Activated naive CD8-positive, alpha-beta T cell treated with anti-CD3 and anti-CD28 coated beads, Interleukin-2, amount 50 U/mL, for 24 hours (primary cell): Measurements from ENCODE around the gene IDI2.
"Not testable (repeated sequence)": the region's sequence is repeated elsewhere in the genome, so short reads cannot be mapped to it uniquely, and the experiment has no call there.

Source experiments
- ATAC-seq: fragments of 150-1000 bp; cut with Tn5 transposase; one replicate; pipeline ENCODE4 v1.10.0; 2021
- DNase-seq: peaks from one replicate; pipeline ENCODE4 v3.0.0; 2021
- H3K27ac Mint-ChIP-seq: one replicate; pipeline ENCODE4 v1.8.0; 2021; ENCODE audit warnings: mild to moderate bottlenecking, mixed read lengths
- H3K27me3 Mint-ChIP-seq: one replicate; pipeline ENCODE4 v1.8.0; 2021; ENCODE audit warnings: mixed read lengths
- H3K36me3 Mint-ChIP-seq: one replicate; pipeline ENCODE4 v1.8.0; 2021; ENCODE audit warnings: low read depth, mixed read lengths
- H3K4me1 Mint-ChIP-seq: one replicate; pipeline ENCODE4 v1.8.0; 2021; ENCODE audit warnings: mixed read lengths
- H3K4me3 Mint-ChIP-seq: one replicate; pipeline ENCODE4 v1.8.0; 2021; ENCODE audit warnings: mild to moderate bottlenecking, moderate library complexity, mixed read lengths
- H3K9me3 Mint-ChIP-seq: one replicate; pipeline ENCODE4 v1.8.0; 2021; ENCODE audit warnings: mixed read lengths

Gene IDI2

GRCh38 chr10:1036341-1036791 is 10.7 kb upstream of the IDI2 start:
- ATAC-seq, result peak; percentile 63
- DNase-seq, result no peak
- Mint-ChIP-seq H3K4me3 (no peak overlapping the region), H3K27ac (peak overlapping the region; percentile 35), H3K27me3 (no peaks in the 10 kb centered on the region), H3K4me1 (peaks cover 2% of the 10 kb centered on the region), H3K9me3 (no peaks in the 10 kb centered on the region), H3K36me3 (peaks cover 24% of the 10 kb centered on the region)

GRCh38 chr10:1035201-1035600 is 9.5 kb upstream of the IDI2 start:
- DNase-seq, result no peak
- peaks cover 15% of the 10 kb centered on the region for H3K36me3 Mint-ChIP-seq
- H3K4me3 Mint-ChIP-seq, result no peak overlapping the region
- H3K27me3 Mint-ChIP-seq, result no peaks in the 10 kb centered on the region
- ATAC-seq, result no peak
- H3K4me1 Mint-ChIP-seq, result peaks cover 2% of the 10 kb centered on the region
- no peaks in the 10 kb centered on the region for H3K9me3 Mint-ChIP-seq
- no peak overlapping the region for H3K27ac Mint-ChIP-seq

- DNase-seq (no peak), ATAC-seq (no peak)
- Mint-ChIP-seq H3K27me3 (no peaks in the 10 kb centered on the region), H3K27ac (no peak overlapping the region), H3K9me3 (no peaks in the 10 kb centered on the region), H3K4me3 (no peak overlapping the region), H3K4me1 (peaks cover 2% of the 10 kb centered on the region), H3K36me3 (peaks cover 12% of the 10 kb centered on the region)
Measured at GRCh38 chr10:1034758-1035157, 9.1 kb upstream of the IDI2 start.

- Mint-ChIP-seq H3K27ac (no peak overlapping the region), H3K36me3 (peaks cover 14% of the 10 kb centered on the region), H3K4me3 (no peak overlapping the region), H3K4me1 (peaks cover 2% of the 10 kb centered on the region), H3K9me3 (no peaks in the 10 kb centered on the region), H3K27me3 (no peaks in the 10 kb centered on the region)
- DNase-seq, result no peak
- ATAC-seq, result no peak
Measured at GRCh38 chr10:1033601-1034000, 7.9 kb upstream of the IDI2 start.

GRCh38 chr10:1029838-1030237 is 4.2 kb upstream of the IDI2 start:
- Mint-ChIP-seq H3K4me3 (no peak overlapping the region), H3K27me3 (no peaks in the 10 kb centered on the region), H3K27ac (no peak overlapping the region), H3K9me3 (no peaks in the 10 kb centered on the region), H3K36me3 (peaks cover 12% of the 10 kb centered on the region), H3K4me1 (no peaks in the 10 kb centered on the region)
- DNase-seq (no peak), ATAC-seq (no peak)

GRCh38 chr10:1026578-1026977 is 919 bp upstream of the IDI2 start:
- no peaks in the 10 kb centered on the region for H3K9me3 Mint-ChIP-seq

GRCh38 chr10:1024103-1024502 is 1.6 kb downstream of the IDI2 start:
- Mint-ChIP-seq H3K4me3 (no peak overlapping the region), H3K27ac (no peak overlapping the region), H3K4me1 (no peaks in the 10 kb centered on the region), H3K36me3 (peaks cover 31% of the 10 kb centered on the region), H3K27me3 (no peaks in the 10 kb centered on the region), H3K9me3 (no peaks in the 10 kb centered on the region)
- DNase-seq (no peak), ATAC-seq (no peak)

More at GRCh38 chr10:1026578-1026977, 919 bp upstream of the IDI2 start:
- Mint-ChIP-seq H3K27me3 (no peaks in the 10 kb centered on the region), H3K36me3 (peaks cover 14% of the 10 kb centered on the region), H3K4me3 (no peak overlapping the region), H3K27ac (no peak overlapping the region), H3K4me1 (no peaks in the 10 kb centered on the region)
- DNase-seq (no peak), ATAC-seq (no peak)

- H3K27me3 Mint-ChIP-seq, result no peaks in the 10 kb centered on the region
- peaks cover 38% of the 10 kb centered on the region for H3K36me3 Mint-ChIP-seq
- H3K27ac Mint-ChIP-seq, result no peak overlapping the region
- ATAC-seq (no peak), DNase-seq (no peak)
- H3K9me3 Mint-ChIP-seq, result no peaks in the 10 kb centered on the region
- H3K4me3 Mint-ChIP-seq, result no peak overlapping the region
- H3K4me1 Mint-ChIP-seq, result no peaks in the 10 kb centered on the region
Measured at GRCh38 chr10:1022413-1022812, 3.2 kb downstream of the IDI2 start.

- Mint-ChIP-seq H3K27ac (no peak overlapping the region), H3K27me3 (no peaks in the 10 kb centered on the region), H3K4me3 (no peak overlapping the region), H3K9me3 (no peaks in the 10 kb centered on the region), H3K4me1 (no peaks in the 10 kb centered on the region), H3K36me3 (peaks cover 51% of the 10 kb centered on the region)
- DNase-seq (no peak), ATAC-seq (no peak)
Measured at GRCh38 chr10:1020958-1021357, 4.7 kb downstream of the IDI2 start.

- peaks cover 53% of the 10 kb centered on the region for H3K36me3 Mint-ChIP-seq
- no peaks in the 10 kb centered on the region for H3K9me3 Mint-ChIP-seq
- DNase-seq, result no peak
- no peak overlapping the region for H3K27ac Mint-ChIP-seq
- no peaks in the 10 kb centered on the region for H3K27me3 Mint-ChIP-seq
- peak; percentile 15 for ATAC-seq
- no peak overlapping the region for H3K4me3 Mint-ChIP-seq
- H3K4me1 Mint-ChIP-seq, result no peaks in the 10 kb centered on the region
Measured at GRCh38 chr10:1020460-1020859, 5.2 kb downstream of the IDI2 start.

GRCh38 chr10:1019362-1019761 is 6.3 kb downstream of the IDI2 start:
- peaks cover 52% of the 10 kb centered on the region for H3K36me3 Mint-ChIP-seq
- H3K4me3 Mint-ChIP-seq, result no peak overlapping the region
- H3K27ac Mint-ChIP-seq, result no peak overlapping the region
- H3K9me3 Mint-ChIP-seq, result no peaks in the 10 kb centered on the region
- DNase-seq, result no peak
- H3K27me3 Mint-ChIP-seq, result no peaks in the 10 kb centered on the region
- H3K4me1 Mint-ChIP-seq, result no peaks in the 10 kb centered on the region
- no peak for ATAC-seq

GRCh38 chr10:1015688-1016087 is 10.0 kb downstream of the IDI2 start:
- no peak overlapping the region for H3K27ac Mint-ChIP-seq
- no peaks in the 10 kb centered on the region for H3K4me1 Mint-ChIP-seq
- H3K4me3 Mint-ChIP-seq, result no peak overlapping the region
- H3K27me3 Mint-ChIP-seq, result no peaks in the 10 kb centered on the region
- ATAC-seq (no peak), DNase-seq (no peak)
- peaks cover 75% of the 10 kb centered on the region for H3K36me3 Mint-ChIP-seq
- H3K9me3 Mint-ChIP-seq, result no peaks in the 10 kb centered on the region

- H3K4me3 Mint-ChIP-seq, result no peak overlapping the region
- H3K36me3 Mint-ChIP-seq, result peaks cover 71% of the 10 kb centered on the region
- ATAC-seq (no peak), DNase-seq (no peak)
- no peaks in the 10 kb centered on the region for H3K9me3 Mint-ChIP-seq
- H3K27me3 Mint-ChIP-seq, result no peaks in the 10 kb centered on the region
- peaks cover 13% of the 10 kb centered on the region for H3K4me1 Mint-ChIP-seq
- no peak overlapping the region for H3K27ac Mint-ChIP-seq
Measured at GRCh38 chr10:1011696-1012095, 14.0 kb downstream of the IDI2 start.

GRCh38 chr10:1010703-1011102 is 15.0 kb downstream of the IDI2 start:
- peaks cover 13% of the 10 kb centered on the region for H3K4me1 Mint-ChIP-seq
- no peaks in the 10 kb centered on the region for H3K27me3 Mint-ChIP-seq
- H3K4me3 Mint-ChIP-seq, result no peak overlapping the region
- no peak overlapping the region for H3K27ac Mint-ChIP-seq
- H3K36me3 Mint-ChIP-seq, result peaks cover 73% of the 10 kb centered on the region
- DNase-seq (no peak), ATAC-seq (no peak)
- no peaks in the 10 kb centered on the region for H3K9me3 Mint-ChIP-seq

- H3K4me3 Mint-ChIP-seq, H3K27me3 Mint-ChIP-seq, DNase-seq, H3K9me3 Mint-ChIP-seq: not testable (repeated sequence)
- peak; percentile 42 for ATAC-seq
- Mint-ChIP-seq H3K36me3 (peaks cover 77% of the 10 kb centered on the region), H3K27ac (peak overlapping the region; percentile 74), H3K4me1 (peaks cover 13% of the 10 kb centered on the region)
Measured at GRCh38 chr10:1009947-1010346, 15.7 kb downstream of the IDI2 start.

- ATAC-seq (no peak), DNase-seq (no peak)
- Mint-ChIP-seq H3K4me1 (peaks cover 13% of the 10 kb centered on the region), H3K36me3 (peaks cover 75% of the 10 kb centered on the region), H3K9me3 (no peaks in the 10 kb centered on the region), H3K4me3 (no peak overlapping the region), H3K27me3 (no peaks in the 10 kb centered on the region), H3K27ac (peak overlapping the region; percentile 73)
Measured at GRCh38 chr10:1009071-1009494, 16.6 kb downstream of the IDI2 start.
